Measurements from ENCODE around the gene NPAS3.

- TF ChIP-seq ESRRA (IDR thresholded peaks at IDR 0.05; ENCODE audit: borderline replicate concordance, low read length) (no peak), POLR2A (IDR thresholded peaks at IDR 0.05; ENCODE audit: low read length) (no peak), RCOR1 (IDR thresholded peaks at IDR 0.05; ENCODE audit: low read depth, low read length) (no peak), CTCF (IDR thresholded peaks at IDR 0.05) (no peak), EP300 (IDR thresholded peaks at IDR 0.05) (no peak), NFE2L2 (conservative IDR thresholded peaks at IDR 0.05; ENCODE audit: low read length) (no peak), JUN (IDR thresholded peaks at IDR 0.05) (no peak), USF2 (IDR thresholded peaks at IDR 0.05) (no peak), CEBPB (IDR thresholded peaks at IDR 0.05) (no peak), ELK1 (IDR thresholded peaks at IDR 0.05; ENCODE audit: low read depth, low read length) (no peak), RAD21 (conservative IDR thresholded peaks at IDR 0.05 in 1 of 2, IDR thresholded peaks at IDR 0.05 in 1 of 2) (no peak), REST (IDR thresholded peaks at IDR 0.05) (no peak), ZFP36 (IDR thresholded peaks at IDR 0.05; ENCODE audit: borderline replicate concordance, partially characterized antibody) (no peak), JUNB (IDR thresholded peaks at IDR 0.05) (no peak)
These were observed 290.7 kb downstream of the NPAS3 start for GRCh38 chr14:33229269-33229929.

Data from A549 (cell line).